Measurements from ENCODE around the gene PRKG1.
"Not testable (repeated sequence)": the region's sequence is repeated elsewhere in the genome, so short reads cannot be mapped to it uniquely, and the experiment has no call there.

The PRKG1 gene

DNA sequence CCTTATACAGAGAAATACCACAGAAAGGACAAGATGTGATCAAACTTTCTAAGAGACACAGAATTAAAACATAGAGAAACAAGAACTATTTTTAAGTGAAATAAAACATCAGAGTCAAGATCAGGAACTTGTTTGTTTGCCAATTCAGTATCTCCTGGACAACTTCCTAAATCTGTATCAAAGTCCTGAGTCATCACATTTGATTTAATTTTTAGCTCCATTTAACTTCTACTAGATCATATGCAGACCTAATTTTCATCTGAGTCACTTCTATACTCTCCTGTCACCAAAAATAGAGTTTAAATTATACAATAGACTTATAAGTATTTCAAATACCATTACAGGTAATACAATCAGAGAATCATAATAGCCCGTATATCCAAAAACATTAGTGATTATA, 268.1 kb downstream of the PRKG1 start:
- no peak for FAIRE-seq

DNA sequence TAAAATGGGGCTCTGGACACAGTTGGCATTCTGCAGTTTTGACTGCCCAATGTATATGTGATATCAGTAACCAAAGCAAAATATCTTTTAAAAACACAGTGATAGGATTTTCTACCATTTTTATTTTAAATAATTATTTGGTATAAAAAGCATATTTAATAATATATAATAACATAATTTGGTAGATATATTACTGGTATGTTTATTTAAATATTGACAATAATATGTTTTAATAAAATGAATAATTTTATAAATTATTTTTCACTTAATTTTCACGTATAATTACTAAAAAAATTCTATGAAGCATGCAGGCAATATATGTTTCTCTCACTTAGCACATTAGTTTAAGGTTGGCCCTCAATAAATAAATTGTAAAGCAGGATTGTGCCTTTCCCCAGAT, 269.1 kb downstream of the PRKG1 start:
- FAIRE-seq, result peak; percentile 31

DNA sequence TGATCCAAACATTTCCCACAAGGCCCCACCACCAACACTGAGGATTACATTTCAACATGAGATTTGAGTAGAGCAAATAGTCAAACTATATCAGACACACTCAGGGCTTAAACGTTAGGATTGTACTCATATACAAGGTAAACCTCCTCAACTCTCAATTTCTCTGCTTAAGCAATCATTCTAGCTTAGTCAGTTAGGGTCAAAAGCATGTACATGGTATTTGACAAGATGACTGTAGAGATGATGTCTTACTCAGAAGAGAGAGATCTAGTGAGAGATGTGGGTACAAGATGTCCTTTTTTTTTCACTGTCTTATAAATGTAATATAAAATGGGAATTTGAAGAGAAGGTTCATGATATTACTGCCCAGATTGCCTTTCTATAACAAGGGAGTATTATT, 270.1 kb downstream of the PRKG1 start:
- no peak for FAIRE-seq

DNA sequence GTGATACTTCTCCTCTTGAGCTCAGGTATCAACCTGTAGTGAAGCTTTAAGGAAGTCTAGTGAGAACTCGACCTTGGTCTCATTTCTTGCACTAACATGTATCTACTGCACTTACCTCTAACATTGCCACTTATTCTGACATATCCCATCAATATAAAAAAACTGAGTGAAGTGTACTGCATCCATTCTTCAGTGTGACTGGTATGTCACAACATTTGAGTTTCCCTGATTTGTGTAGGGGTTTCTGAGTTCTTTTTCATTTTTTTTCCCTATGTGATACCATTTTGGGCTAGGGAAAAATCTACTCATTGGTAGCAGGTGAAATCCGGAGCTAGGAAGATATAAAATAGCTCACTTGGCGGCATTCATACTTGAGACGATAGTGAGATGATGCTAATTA, 274.3 kb downstream of the PRKG1 start:
- FAIRE-seq, result no peak

DNA sequence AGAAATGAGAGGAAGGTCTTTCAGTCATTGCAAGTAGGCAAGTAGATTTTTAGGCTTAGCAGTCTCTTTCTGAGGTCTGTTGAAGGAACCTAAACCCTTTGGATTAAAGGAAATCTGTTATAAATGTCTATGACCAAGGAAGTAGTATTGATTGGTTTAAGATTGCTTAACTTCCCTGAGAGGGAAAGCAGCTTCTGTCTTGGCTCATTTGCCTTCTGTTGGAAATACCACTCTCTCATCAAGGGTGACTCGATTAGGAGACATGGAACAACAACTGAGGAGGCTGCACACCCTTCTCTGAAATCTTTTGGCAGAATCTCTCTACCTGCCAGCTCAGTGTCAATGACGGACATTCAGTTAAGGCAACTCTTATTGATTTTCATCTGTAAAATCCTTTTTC, 282.9 kb downstream of the PRKG1 start:
- FAIRE-seq, result no peak

DNA sequence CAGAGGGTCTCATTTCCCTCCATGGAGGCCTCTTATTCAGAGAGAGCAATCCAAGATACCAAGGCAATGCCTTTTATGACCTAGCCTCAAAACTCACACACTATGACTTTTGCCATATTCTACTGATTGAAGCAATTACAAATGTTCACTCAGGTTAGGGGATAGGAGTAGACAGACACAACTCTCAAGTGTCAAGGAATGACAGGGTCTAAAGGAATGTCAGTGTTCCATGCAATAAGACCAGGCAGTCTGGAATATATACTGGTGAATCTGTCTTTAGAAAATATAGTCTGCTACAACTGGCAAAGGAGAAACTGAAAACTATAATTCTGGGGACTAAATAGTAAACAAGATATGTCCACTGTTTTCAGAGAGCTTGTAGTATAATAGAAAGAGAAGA, 283.9 kb downstream of the PRKG1 start:
- no peak for FAIRE-seq

DNA sequence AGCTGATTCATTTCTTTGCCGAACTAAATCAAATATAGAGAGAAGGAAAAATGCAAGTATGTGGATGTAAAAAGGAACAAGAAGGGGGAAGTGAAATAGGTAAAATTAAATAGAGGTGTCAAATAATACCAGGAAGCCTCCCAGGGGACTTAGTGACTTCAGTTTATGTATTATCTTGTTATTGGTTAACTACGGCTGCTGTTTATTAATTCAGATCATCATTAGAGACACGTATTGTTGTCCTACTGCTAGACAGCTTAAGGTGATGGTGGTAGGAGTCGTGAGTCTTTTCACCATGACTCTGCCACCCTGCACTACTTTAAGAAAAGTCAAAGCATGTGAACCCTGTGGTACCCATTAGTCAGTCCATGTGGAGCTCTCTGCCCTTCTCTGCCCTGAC, 289.1 kb downstream of the PRKG1 start:
- no peak for FAIRE-seq

DNA sequence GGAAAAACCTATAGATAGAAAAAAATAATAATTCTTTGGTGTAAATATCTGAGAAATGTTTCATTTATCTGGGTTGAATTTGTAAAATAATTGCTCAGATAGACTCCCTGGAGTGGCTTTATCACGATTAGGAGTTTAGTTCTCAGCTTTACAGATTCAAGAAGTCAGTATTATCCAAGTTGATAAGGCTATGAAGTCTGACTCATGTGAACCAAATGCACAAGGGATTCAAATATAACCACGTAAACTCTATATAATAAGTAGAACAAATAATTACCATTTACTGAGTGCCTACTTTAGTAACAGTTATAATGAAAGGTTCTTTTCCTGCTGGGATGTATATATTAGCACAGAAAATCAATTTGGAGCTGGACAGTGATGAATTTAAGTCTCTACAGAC, 290.4 kb downstream of the PRKG1 start:
- FAIRE-seq, result no peak

DNA sequence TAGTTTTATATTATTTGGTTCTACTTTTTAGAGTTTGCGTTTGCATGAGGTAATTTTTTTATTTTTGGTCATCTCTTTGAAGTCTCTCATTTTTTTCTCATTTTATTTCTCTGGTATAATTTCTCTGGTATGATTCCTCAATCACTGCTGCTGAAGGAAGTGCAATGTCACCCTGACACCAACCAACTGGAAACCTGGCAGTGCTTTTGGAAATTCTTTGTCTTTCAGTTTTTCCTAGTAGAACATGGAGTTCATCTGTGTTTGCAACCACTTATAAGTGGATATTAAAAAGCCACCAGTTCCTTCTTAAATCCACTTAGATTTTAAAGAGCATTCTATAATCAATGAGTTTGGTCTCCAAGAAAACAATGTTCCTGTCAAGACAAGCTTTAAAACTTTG, 291.8 kb downstream of the PRKG1 start:
- peak; percentile 68 for FAIRE-seq

DNA sequence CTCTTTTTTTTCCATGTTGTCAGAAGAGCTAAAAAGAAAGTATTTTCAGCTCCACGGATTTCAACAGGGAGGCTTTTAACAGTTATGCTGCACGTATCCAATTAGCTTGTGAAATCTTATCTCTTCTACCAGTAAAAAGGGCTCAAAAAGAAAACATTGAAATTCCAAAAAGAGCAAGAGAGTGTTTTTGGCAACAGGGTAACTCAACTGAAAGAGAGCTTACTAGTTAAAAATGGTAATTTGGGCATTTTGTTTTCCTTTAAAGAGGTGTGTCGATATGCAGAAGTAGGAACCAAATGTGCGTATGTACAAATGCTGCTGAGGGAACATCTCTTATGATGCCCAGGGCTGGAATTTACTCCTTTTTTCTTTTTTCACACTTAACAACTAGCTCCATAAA, 292.8 kb downstream of the PRKG1 start:
- FAIRE-seq, result peak; percentile 48

DNA sequence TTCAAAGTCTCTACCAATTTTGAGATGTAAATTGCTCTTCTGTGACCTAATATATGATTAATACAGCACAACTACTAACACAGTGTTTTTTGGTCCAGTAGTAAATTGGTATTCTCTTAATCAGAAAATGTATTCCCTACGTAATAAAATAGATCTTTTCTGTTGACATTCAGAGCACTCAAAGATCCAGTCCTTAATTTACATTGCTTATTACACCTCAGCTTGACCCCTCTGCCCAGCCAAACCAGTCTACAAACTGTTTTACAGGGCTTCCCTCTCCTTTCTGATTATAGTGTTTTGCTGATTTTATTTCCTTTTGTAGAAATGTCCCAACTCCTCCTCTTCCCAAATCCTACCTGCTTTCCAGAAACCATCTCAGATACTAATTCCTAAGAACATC, 293.4 kb downstream of the PRKG1 start:
- no peak for FAIRE-seq

DNA sequence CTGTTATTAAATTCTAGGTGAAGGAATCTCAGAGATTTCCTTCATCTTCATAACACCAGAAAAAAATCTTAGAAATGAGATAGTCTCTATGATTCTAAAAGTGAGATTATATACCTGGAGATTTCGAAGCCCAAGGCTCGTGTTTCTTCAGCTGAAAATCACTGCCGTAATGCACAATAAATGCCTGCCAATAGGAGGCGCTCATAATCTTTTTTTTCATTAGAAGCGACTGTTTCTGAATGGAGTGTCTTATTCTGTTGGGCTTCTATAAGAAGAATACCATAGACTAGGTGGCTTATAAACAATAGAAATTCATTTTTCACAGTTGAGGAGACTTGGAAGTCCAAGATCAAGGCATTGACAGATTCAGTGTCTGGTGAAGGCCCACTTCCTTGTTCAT, 294.7 kb downstream of the PRKG1 start:
- FAIRE-seq, result no peak

DNA sequence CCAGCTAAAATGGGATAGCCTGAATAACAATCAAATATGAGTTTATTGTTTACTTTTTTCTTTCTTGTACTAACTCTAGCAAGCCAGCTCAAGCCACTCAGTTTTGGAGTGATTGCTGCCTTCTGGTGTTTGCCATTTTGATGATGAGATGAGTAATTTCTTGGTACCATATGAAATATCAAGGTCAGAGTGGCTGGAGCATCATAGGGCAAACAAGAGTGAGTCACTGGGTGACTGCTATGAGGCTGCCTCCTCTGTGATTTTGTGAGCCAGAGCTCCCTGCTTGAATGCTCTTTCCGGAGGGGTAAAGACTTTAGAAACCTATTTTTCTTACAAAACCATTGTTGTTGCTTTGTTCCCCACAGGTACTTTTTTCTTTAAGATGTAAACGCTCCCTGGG, 295.6 kb downstream of the PRKG1 start:
- no peak for FAIRE-seq

DNA sequence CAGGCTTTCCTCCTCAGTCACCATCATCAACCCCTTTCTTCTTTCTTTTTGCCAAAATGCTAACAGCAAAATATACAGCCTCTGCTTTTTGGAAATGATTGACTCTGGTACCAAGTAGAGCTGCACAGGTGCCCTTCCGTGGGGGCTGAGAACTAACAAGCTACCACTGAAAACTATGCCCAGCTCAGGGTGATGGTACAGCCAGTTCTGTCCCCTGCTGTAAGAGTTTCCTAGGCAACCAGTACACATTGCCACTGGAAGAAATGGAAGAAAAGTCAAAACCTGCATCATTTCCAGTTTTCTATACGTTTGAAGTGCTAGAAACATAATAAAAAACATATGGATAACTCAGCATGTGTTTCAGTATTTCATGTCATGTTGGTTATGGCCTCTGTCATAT, 297.5 kb downstream of the PRKG1 start:
- FAIRE-seq, result no peak

DNA sequence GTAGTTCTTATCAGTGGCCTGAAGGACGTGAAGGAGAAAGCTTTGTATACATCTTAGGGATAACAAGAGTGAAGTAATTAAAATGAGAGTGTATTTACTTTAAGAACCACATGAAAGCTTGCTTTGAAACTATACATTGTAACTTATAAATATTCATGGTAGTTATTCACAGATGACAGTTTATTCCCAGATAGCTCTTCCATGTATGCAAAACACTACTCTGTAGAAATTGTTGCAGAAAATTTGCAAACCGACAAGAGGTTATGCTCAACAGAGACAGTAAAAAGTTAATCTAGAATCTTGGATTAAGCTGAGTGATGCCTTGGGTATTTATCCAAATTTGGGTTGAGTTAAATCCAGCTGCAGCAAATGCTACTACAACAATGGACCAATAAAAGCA, 301.5 kb downstream of the PRKG1 start:
- no peak for FAIRE-seq

DNA sequence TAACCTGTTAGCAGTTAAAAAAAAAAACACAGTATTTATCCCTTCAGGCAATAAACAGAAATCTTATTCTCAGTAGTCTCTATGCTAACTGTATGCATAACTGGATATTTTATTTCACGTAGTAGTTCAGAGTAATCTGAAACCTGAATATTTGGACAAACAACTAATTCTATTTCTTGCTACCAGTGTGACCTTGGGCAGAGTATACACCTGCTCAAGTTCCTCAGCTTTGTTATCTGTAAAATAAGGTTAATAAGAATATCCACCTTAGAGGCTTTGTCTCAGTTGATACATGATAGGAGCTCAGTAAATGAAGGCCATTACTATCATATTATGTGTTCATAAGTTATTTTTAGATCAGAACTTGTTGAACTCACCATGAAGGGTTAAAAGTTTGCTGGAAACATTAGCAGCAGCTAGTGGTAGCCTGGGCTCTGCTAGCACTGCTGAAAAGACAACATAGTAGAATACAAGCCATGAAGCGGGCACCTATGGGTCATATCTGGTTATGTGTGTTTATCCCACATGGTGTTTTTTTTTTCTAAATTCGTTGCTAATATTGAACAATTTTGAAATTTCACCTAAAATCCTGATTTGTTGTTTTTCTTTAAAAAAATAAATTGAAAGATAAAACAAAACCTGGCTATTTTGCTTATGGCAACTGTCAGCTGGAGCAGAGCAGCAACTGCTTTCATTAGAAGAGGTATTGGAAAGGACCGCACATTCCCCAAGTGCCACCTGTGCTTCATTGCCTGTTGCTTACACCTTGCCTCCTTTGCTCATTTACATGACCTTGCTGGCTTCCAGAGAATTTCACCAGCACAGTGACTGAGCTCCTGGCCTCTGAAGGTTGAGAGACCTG, 303.0 kb downstream of the PRKG1 start:
- FAIRE-seq, result no peak

DNA sequence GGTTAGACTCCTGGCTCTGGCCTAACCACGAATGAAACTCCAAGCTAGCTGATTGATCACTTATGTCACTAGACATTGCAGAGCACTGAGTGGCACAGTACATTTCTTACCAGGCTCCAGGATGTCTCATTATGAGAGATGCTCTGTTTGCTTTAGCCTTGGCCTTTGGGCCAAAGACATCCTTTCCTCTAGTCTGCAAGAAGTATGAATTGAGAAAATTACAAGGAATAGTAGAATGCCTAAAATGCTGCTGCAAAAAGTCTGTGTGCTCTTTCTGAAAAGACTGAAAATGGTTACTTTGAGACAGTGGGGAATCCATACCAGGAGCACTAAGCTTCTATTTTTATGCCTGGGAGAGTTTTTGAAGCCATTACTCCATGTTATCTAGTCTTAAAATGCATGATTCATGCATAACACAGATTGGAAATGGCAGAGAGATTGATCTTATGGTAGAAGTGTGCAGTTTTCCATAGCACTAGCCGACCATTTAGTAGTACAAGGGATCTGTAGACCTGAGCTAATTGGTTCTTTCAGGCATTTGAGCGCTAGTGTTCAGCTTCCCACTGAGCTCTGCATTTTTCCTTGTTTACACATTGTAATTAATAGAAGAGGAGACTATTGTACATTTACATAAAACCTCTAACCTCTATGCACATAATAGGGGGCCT, 303.8 kb downstream of the PRKG1 start:
- FAIRE-seq, result no peak

DNA sequence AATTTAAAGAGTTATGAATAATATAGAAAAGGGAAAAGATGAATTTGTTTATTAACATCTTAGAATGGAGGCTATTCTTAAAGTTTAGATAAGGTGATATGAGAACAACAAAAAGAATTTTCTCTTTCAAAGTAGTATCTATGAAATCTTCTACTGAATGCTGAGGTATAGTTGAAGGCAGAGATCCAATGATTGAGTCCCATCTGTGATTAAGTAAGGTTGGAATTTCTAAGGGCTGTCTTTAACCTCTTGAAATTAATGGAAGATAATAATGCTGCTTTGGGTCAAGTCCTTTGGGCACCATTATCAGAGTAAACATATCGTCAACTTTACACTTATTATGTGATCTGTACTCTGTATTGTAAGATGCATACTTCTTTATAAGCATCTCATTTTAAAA, 307.9 kb downstream of the PRKG1 start:
- no peak for FAIRE-seq

DNA sequence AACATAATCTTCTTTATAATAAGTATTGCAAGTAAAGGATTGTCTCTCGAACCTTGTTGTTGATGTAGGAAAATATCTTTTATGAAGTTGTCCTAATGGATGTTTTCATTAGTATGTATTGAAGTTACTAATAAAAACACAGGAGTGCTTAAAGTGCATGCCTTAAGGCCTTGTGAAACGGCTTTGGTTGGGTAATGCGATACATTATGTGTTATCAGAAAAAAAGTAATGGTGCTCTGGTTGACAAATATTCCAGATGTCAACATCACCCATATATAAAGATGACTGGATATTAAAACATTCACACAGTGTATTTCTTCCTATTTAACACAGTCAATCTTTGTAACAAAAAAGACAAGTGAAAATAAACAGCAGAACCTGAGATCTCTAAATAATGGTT, 310.7 kb downstream of the PRKG1 start:
- peak; percentile 61 for FAIRE-seq

DNA sequence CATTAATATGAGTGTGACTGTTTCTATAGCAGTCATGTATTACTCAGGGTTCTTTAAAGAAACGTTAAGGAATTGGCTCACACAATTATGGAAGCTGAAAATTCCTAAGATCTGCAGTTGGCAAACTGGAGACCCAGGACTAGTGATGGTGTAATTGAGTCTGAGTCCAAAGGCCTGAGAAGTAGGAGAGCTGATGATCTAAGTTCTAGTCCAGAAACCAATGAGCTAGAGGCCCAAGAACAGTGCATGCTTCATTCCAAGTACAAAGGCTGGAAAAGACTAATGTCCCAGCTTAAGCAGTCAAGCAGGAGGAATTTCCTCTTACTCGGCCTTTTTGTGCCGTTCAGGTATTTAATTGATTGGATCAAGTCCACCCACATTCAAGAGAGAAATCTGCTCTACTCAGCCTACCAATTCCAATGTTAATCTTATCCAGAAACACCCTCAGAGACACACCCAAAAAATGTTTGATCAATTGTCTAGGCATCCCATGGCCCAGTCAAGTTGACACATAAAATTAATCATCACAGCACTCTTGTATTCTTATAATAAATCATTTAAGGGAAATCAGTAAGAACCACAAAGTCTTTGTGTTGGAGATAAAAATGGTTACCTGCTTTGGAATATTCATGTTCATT, 312.1 kb downstream of the PRKG1 start:
- FAIRE-seq, result no peak

DNA sequence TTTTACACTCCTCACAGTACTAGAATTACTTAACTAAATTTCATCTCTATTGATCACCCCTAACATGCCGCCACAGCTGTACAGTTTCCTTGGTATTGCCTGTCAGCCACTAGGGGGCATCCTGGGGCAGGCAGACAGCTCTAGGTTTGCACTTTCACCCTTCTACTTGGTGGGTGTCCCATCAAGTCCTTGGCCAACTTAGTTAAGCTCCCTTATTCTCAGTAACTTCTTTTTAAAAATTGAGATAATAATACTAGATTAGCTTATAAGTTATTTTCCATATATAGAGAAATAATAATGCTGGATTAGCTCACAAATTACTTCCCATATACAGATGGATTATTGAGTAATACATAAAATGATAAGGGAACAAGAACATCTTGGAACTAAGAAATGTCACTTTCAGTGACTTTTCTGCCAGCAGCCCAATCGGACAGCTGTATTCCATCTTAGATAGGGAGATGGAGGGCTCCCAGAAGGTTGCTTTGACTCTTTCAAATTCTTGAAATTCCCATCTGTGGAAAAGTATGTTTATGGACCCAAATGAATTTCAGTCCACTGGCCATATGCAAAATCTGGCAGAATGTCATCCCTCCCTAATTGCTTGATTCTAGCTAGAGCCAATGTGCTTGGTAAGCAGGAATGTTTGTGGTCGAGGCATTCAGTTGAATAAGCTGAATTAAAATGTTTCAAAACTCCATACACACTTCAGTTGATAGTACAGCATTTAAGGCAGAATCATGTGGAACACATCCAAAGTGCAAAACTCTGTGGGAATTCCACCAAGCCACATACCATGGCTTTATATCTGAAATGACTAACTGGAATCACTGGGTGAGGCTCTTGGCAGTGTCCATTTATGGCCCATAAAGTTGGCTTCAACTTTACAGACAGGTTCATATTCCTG, 315.4 kb downstream of the PRKG1 start:
- FAIRE-seq, result peak; percentile 45

DNA sequence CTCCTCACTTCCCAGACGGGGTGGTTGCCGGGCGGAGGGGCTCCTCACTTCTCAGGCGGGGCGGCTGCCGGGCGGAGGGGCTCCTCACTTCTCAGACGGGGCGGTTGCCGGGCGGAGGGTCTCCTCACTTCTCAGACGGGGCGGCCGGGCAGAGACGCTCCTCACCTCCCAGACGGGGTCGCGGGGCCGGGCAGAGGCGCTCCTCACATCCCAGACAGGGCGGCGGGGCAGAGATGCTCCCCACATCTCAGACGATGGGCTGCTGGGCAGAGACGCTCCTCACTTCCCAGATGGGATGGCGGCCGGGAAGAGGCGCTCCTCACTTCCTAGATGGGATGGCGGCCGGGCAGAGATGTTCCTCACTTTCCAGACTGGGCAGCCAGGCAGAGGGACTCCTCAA, 318.7 kb downstream of the PRKG1 start:
- FAIRE-seq, result not testable (repeated sequence)

DNA sequence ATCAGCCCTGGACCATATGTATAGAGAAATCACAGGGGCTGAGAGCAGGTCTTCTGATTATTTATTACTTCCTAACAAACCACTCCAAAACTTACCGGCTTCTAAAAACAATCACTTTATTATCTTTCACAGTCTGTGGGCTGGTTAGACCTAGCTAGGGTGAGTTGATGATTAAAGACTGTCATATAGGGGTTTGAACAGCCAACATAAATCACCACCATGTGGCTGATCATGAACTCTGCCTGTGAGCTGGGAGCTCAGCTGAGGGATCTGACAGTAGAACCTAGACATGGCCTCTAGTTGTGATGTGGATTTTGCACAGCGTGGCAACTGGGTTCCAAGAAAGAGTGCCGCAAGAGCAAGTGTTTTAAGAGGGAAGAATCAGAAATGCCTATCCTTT, 319.8 kb downstream of the PRKG1 start:
- FAIRE-seq, result no peak

All from endometrium (tissue), 2 donors.